Effector memory CD8-positive, alpha-beta T cell (primary cell): Measurements from ENCODE around the gene MKNK2.
"Not testable (repeated sequence)": the region's sequence is repeated elsewhere in the genome, so short reads cannot be mapped to it uniquely, and the experiment has no call there.

Experiments used
- ATAC-seq: fragments of 150-1000 bp; cut with Tn5 transposase; replicated peaks from 2 replicates; pipeline ENCODE4 v1.10.0; 2021; ENCODE audit warnings: mild to moderate bottlenecking, moderate library complexity
- DNase-seq, 3 experiments: peaks; one replicate each; pipeline ENCODE4 v3.0.0; 2021
- H3K27ac Mint-ChIP-seq, 2 donors: one replicate each; pipeline ENCODE4 v1.8.0; 2022; ENCODE audit warnings: mild to moderate bottlenecking in 2 of 2, mixed read lengths in 2 of 2, moderate library complexity in 2 of 2
- H3K27me3 Mint-ChIP-seq, 2 donors: one replicate each; pipeline ENCODE4 v1.8.0; 2022; ENCODE audit warnings: mixed read lengths in 2 of 2
- H3K36me3 Mint-ChIP-seq: one replicate; pipeline ENCODE4 v1.8.0; 2022; ENCODE audit warnings: mild to moderate bottlenecking, moderate library complexity, mixed read lengths; ENCODE audit not compliant: insufficient read depth
- H3K4me1 Mint-ChIP-seq, 2 donors: one replicate each; pipeline ENCODE4 v1.8.0; 2022; ENCODE audit warnings: low read depth in 2 of 2, mixed read lengths in 2 of 2
- H3K4me3 Mint-ChIP-seq, 2 donors: one replicate each; pipeline ENCODE4 v1.8.0; 2022; ENCODE audit warnings: mild to moderate bottlenecking in 2 of 2, mixed read lengths in 2 of 2, moderate library complexity in 2 of 2
- H3K9me3 Mint-ChIP-seq, 2 donors: one replicate each; pipeline ENCODE4 v1.8.0; 2022; ENCODE audit warnings: mixed read lengths in 2 of 2

Gene MKNK2

GRCh38 chr19:2087621-2088100, 36.6 kb upstream of the MKNK2 start:
- H3K4me1 Mint-ChIP-seq, result peaks cover 59 to 62% of the 10 kb centered on the region in 2 donors
- DNase-seq, result peak in 1 of 3 experiments; percentile 30
- peak overlapping the region; percentile 89 to 98 for H3K27ac Mint-ChIP-seq
- H3K9me3 Mint-ChIP-seq, result no peaks in the 10 kb centered on the region
- peak; percentile 25 for ATAC-seq
- H3K36me3 Mint-ChIP-seq, result peaks cover 59% of the 10 kb centered on the region
- H3K4me3 Mint-ChIP-seq, result peak overlapping the region; percentile 96 to 98
- no peaks in the 10 kb centered on the region for H3K27me3 Mint-ChIP-seq

- not testable (repeated sequence) for H3K9me3 Mint-ChIP-seq, DNase-seq, ATAC-seq, H3K27me3 Mint-ChIP-seq
- Mint-ChIP-seq H3K36me3 (peaks cover 60% of the 10 kb centered on the region), H3K4me1 (peaks cover 65 to 69% of the 10 kb centered on the region in 2 donors), H3K4me3 (peak overlapping the region; percentile 96 to 98), H3K27ac (peak overlapping the region; percentile 89 to 98)
Measured at GRCh38 chr19:2086695-2087620, 35.9 kb upstream of the MKNK2 start.

GRCh38 chr19:2084993-2085720, 34.1 kb upstream of the MKNK2 start:
- peaks cover 72 to 74% of the 10 kb centered on the region in 2 donors for H3K4me1 Mint-ChIP-seq
- H3K4me3 Mint-ChIP-seq, result peak overlapping the region; percentile 96 to 98
- ATAC-seq, result peak; percentile 64

GRCh38 chr19:2083174-2083854, 32.3 kb upstream of the MKNK2 start:
- Mint-ChIP-seq H3K9me3 (no peaks in the 10 kb centered on the region), H3K4me3 (peak overlapping the region; percentile 96 to 98), H3K27ac (peak overlapping the region; percentile 97 to 98), H3K4me1 (peaks cover 67 to 68% of the 10 kb centered on the region in 2 donors), H3K36me3 (peaks cover 91% of the 10 kb centered on the region), H3K27me3 (no peaks in the 10 kb centered on the region)
- ATAC-seq (peak; percentile 34), DNase-seq (peak; percentile 63 to 64 (median 63))

More at GRCh38 chr19:2084993-2085720, 34.1 kb upstream of the MKNK2 start:
- H3K36me3 Mint-ChIP-seq, result peaks cover 72% of the 10 kb centered on the region
- peak; percentile 92 to 96 (median 93) for DNase-seq
- no peaks in the 10 kb centered on the region for H3K27me3 Mint-ChIP-seq
- H3K27ac Mint-ChIP-seq, result peak overlapping the region; percentile 97 to 98
- H3K9me3 Mint-ChIP-seq, result no peaks in the 10 kb centered on the region

- peaks cover 97% of the 10 kb centered on the region for H3K36me3 Mint-ChIP-seq
- peak overlapping the region; percentile 97 to 98 for H3K27ac Mint-ChIP-seq
- H3K9me3 Mint-ChIP-seq, result no peaks in the 10 kb centered on the region
- peak; percentile 50 for ATAC-seq
- H3K27me3 Mint-ChIP-seq, result no peaks in the 10 kb centered on the region
- peak overlapping the region; percentile 96 to 98 for H3K4me3 Mint-ChIP-seq
- H3K4me1 Mint-ChIP-seq, result peaks cover 55 to 56% of the 10 kb centered on the region in 2 donors
- DNase-seq, result peak; percentile 60 to 68 (median 65)
Measured at GRCh38 chr19:2081873-2082810, 31.1 kb upstream of the MKNK2 start.

GRCh38 chr19:2080336-2080988, 29.4 kb upstream of the MKNK2 start:
- no peaks in the 10 kb centered on the region for H3K27me3 Mint-ChIP-seq
- H3K4me1 Mint-ChIP-seq, result peaks cover 46% of the 10 kb centered on the region in 2 donors
- peak overlapping the region; percentile 97 to 98 for H3K27ac Mint-ChIP-seq
- H3K36me3 Mint-ChIP-seq, result peaks cover 100% of the 10 kb centered on the region
- no peak for DNase-seq
- H3K4me3 Mint-ChIP-seq, result peak overlapping the region; percentile 96 to 98
- ATAC-seq, result no peak
- H3K9me3 Mint-ChIP-seq, result no peaks in the 10 kb centered on the region

- H3K4me1 Mint-ChIP-seq, result peaks cover 41 to 42% of the 10 kb centered on the region in 2 donors
- ATAC-seq (no peak), DNase-seq (no peak)
- H3K27me3 Mint-ChIP-seq, result no peaks in the 10 kb centered on the region
- H3K27ac Mint-ChIP-seq, result peak overlapping the region; percentile 97 to 98
- H3K36me3 Mint-ChIP-seq, result peaks cover 100% of the 10 kb centered on the region
- H3K4me3 Mint-ChIP-seq, result peak overlapping the region; percentile 96 to 98
- no peaks in the 10 kb centered on the region for H3K9me3 Mint-ChIP-seq
Measured at GRCh38 chr19:2079865-2080301, 28.8 kb upstream of the MKNK2 start.

- Mint-ChIP-seq H3K27me3 (no peaks in the 10 kb centered on the region), H3K9me3 (no peaks in the 10 kb centered on the region), H3K27ac (peak overlapping the region; percentile 97 to 98), H3K36me3 (peaks cover 100% of the 10 kb centered on the region), H3K4me3 (peak overlapping the region; percentile 96 to 98), H3K4me1 (peaks cover 41 to 42% of the 10 kb centered on the region in 2 donors)
- no peak for ATAC-seq
- DNase-seq, result no peak
Measured at GRCh38 chr19:2079076-2079864, 28.2 kb upstream of the MKNK2 start.

GRCh38 chr19:2077833-2078619, 27.0 kb upstream of the MKNK2 start:
- Mint-ChIP-seq H3K27me3 (no peaks in the 10 kb centered on the region), H3K27ac (peak overlapping the region; percentile 22 to 98), H3K4me1 (peaks cover 36 to 38% of the 10 kb centered on the region in 2 donors), H3K9me3 (no peaks in the 10 kb centered on the region), H3K36me3 (peaks cover 100% of the 10 kb centered on the region), H3K4me3 (peak overlapping the region in 1 of 2 donors; percentile 98)
- no peak for DNase-seq
- no peak for ATAC-seq

GRCh38 chr19:2077398-2077797, 26.4 kb upstream of the MKNK2 start:
- ATAC-seq (no peak), DNase-seq (no peak)
- H3K4me1 Mint-ChIP-seq, result peaks cover 33 to 34% of the 10 kb centered on the region in 2 donors
- no peak overlapping the region for H3K4me3 Mint-ChIP-seq
- H3K36me3 Mint-ChIP-seq, result peaks cover 100% of the 10 kb centered on the region
- no peaks in the 10 kb centered on the region for H3K9me3 Mint-ChIP-seq
- no peaks in the 10 kb centered on the region for H3K27me3 Mint-ChIP-seq
- H3K27ac Mint-ChIP-seq, result peak overlapping the region; percentile 22 to 98
